Right lobe of liver (tissue), 6 donors: ENCODE results near the gene ATXN10. TPM values are rescaled to one million over a fixed set of nuclear protein-coding genes. Genes with fewer than 3 reads are reported as not detected.

Experiments used
- ATAC-seq, 4 donors: fragments of 200-7000 bp; cut with Tn5 transposase; one replicate each; pipeline ENCODE4 v1.9.1; 2020; ENCODE audit warnings: mild to moderate bottlenecking in 4 of 4, moderate library complexity in 4 of 4
- DNase-seq, 3 donors: peaks; one replicate each; pipeline ENCODE4 v3.0.0-alpha.2; 2020
- H3K27ac ChIP-seq, 3 donors: fragments of 200-600 bp; one replicate each; pipeline ENCODE4 v1.8.0; 2022
- H3K27me3 ChIP-seq, 2 donors: fragments of 200-600 bp; one replicate each; pipeline ENCODE4 v1.8.0; 2022
- H3K36me3 ChIP-seq, 4 donors: fragments of 200-600 bp; sonication (generic) in 1 of 4; one replicate each; pipeline versions ENCODE4 v1.5.1 to v1.8.0; 2017 to 2022; ENCODE audit warnings: control low read depth in 1 of 4
- H3K4me1 ChIP-seq, 4 donors: fragments of 200-600 bp; sonication (generic) in 1 of 4; one replicate each; pipeline versions ENCODE4 v1.5.1 to v1.8.0; 2017 to 2022; ENCODE audit warnings: control low read depth in 1 of 4
- H3K4me3 ChIP-seq, 3 donors: fragments of 200-600 bp; one replicate each; pipeline ENCODE4 v1.8.0; 2022
- H3K9me3 ChIP-seq, 4 donors: fragments of 200-600 bp; sonication (generic) in 1 of 4; one replicate each; pipeline versions ENCODE4 v1.5.1 to v1.8.0; 2017 to 2022; ENCODE audit warnings: control low read depth in 1 of 4
- POLR2A ChIP-seq: fragments of 450-650 bp; IDR thresholded peaks from one replicate; pipeline ENCODE4 v1.6.1; 2017; ENCODE audit warnings: antibody characterized with exemption, mild to moderate bottlenecking
- WGBS: methylation state at CpG from one replicate; pipeline ENCODE4 v1.1.6; 2018; ENCODE audit warnings: low coverage, low lambda C conversion rate; ENCODE audit not compliant: insufficient coverage; ENCODE audit errors: missing lambda C conversion rate; 5-methylcytosine and 5-hydroxymethylcytosine counted together
- intact Hi-C, 2 donors: fragments of 100-400 bp; cut with DNase I; formaldehyde crosslinking; loops; one replicate each; pipeline versions ENCODE4 v1.11.2 to v1.14.1; 2022
- total RNA-seq, 6 experiments: library from RNA; depleted of rRNA in 2 of 6; stranded (reverse); fragments of >200 nt in 2 of 6; fragmentation: NEBNext Ultra II Directional in 3 of 6; extraction: Animal tissue kit (Norgen Biotek cat#: 25700) in 3 of 6; gene quantifications; one replicate each; pipeline versions ENCODE4 v1.1.0 to v1.2.4, GENCODE V29; 2016 to 2023
- TF ChIP-seq, protein P1 (sequence below), 4 donors: fragments of 200-600 bp in 3 of 4; fragments of 450-650 bp in 1 of 4; IDR thresholded peaks; one replicate each; pipeline versions ENCODE4 v1.5.1 to v1.8.0; 2016 to 2022; ENCODE audit warnings: antibody characterized with exemption in 4 of 4, mild to moderate bottlenecking in 2 of 4
- donor health status: DM: no; HTN: yes; CAD: no.
- donor health status: DM: no; HTN: no; CAD: no.
- donor health status: DM: no; HTN: no; CAD: no.
- donor health status: DM: no; HTN: yes; CAD: no.
- donor health status: DM: no; HTN: yes; CAD: no.

The ATXN10 gene
- total RNA-seq, 6 experiments from 2014 or later, result 70.0 to 118 (median 84.3) TPM

DNA sequence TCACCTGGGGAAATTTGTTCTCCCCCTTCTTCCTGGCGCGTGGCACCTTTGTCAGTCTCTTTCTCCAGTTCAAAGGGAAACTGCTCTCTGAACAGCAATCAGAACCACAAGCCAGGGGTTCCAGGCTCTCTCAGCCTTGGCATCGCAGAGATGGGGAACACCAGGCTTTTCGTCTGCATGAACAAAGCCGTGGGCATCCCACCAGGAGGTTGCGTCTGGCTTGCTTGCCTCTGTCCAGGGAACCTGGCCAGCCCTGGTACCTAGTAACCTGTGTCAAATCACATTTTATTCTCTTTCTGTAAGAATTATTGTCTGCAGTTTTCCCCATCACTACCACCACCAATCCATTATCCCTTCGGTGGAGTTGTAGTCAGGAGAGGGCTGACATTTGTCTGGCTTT is 198.4 kb downstream of the ATXN10 start:
- H3K4me3 ChIP-seq, result no peak overlapping the region
- no peak for TF ChIP-seq POLR2A
- TF ChIP-seq, protein P1, sequence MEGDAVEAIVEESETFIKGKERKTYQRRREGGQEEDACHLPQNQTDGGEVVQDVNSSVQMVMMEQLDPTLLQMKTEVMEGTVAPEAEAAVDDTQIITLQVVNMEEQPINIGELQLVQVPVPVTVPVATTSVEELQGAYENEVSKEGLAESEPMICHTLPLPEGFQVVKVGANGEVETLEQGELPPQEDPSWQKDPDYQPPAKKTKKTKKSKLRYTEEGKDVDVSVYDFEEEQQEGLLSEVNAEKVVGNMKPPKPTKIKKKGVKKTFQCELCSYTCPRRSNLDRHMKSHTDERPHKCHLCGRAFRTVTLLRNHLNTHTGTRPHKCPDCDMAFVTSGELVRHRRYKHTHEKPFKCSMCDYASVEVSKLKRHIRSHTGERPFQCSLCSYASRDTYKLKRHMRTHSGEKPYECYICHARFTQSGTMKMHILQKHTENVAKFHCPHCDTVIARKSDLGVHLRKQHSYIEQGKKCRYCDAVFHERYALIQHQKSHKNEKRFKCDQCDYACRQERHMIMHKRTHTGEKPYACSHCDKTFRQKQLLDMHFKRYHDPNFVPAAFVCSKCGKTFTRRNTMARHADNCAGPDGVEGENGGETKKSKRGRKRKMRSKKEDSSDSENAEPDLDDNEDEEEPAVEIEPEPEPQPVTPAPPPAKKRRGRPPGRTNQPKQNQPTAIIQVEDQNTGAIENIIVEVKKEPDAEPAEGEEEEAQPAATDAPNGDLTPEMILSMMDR (IDR thresholded peaks at IDR 0.05), result no peak
- 89% methylated on average over 5 of the region's 7 CpGs for WGBS
- H3K36me3 ChIP-seq, result no peaks in the 10 kb centered on the region
- ATAC-seq, result no peak
- no peak for DNase-seq
- H3K9me3 ChIP-seq, result peaks cover 0 to 4% (median 0%) of the 10 kb centered on the region in 4 donors
- H3K4me1 ChIP-seq, result peaks cover 0 to 14% (median 0%) of the 10 kb centered on the region in 4 donors
- intact Hi-C loops, result no loop called here
- no peaks in the 10 kb centered on the region for H3K27me3 ChIP-seq
- no peak overlapping the region for H3K27ac ChIP-seq

DNA sequence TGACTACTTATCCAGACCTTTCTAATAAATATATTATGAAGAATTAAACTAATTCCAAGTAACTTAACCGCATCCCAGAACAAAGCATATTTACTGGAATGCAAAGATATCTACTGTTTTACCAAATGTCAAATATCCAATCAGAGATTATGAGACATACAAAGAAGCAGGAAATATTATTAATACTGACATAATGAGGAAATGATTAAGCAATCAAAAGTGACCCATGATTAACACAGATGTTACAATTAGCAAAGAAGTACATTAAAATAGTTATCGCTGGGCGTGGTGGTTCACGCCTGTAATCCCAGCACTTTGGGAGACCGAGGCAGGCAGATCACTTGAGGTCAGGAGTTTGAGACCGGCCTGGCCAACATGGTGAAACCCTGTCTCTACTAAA is 200.1 kb downstream of the ATXN10 start:
- Histone ChIP-seq H3K4me3 (no peak overlapping the region), H3K27ac (no peak overlapping the region), H3K9me3 (peaks cover 0 to 4% (median 0%) of the 10 kb centered on the region in 4 donors), H3K36me3 (no peaks in the 10 kb centered on the region), H3K27me3 (no peaks in the 10 kb centered on the region), H3K4me1 (peaks cover 0 to 9% (median 0%) of the 10 kb centered on the region in 4 donors)
- DNase-seq (no peak), ATAC-seq (no peak)
- intact Hi-C loops, result no loop called here
- TF ChIP-seq, protein P1 (IDR thresholded peaks at IDR 0.05), result no peak
- TF ChIP-seq POLR2A, result no peak
- 93% methylated on average over 6 of the region's 6 CpGs for WGBS

- intact Hi-C loops, result no loop called here
- H3K27me3 ChIP-seq, result no peaks in the 10 kb centered on the region
- TF ChIP-seq, protein P1 (IDR thresholded peaks at IDR 0.05), result no peak
- no peak for TF ChIP-seq POLR2A
- DNase-seq (no peak), ATAC-seq (no peak)
- H3K4me1 ChIP-seq, result no peaks in the 10 kb centered on the region
- no peak overlapping the region for H3K27ac ChIP-seq
- 82% methylated on average over 3 of the region's 3 CpGs for WGBS
- H3K9me3 ChIP-seq, result peaks cover 0 to 4% (median 0%) of the 10 kb centered on the region in 4 donors
- H3K36me3 ChIP-seq, result no peaks in the 10 kb centered on the region
- H3K4me3 ChIP-seq, result no peak overlapping the region
These were observed 201.1 kb downstream of the ATXN10 start for GRCh38 chr22:45872659-45873263.

- Histone ChIP-seq H3K4me3 (no peak overlapping the region), H3K4me1 (no peaks in the 10 kb centered on the region), H3K27me3 (no peaks in the 10 kb centered on the region), H3K36me3 (no peaks in the 10 kb centered on the region), H3K9me3 (peaks cover 0 to 4% (median 0%) of the 10 kb centered on the region in 4 donors), H3K27ac (no peak overlapping the region)
- ATAC-seq, result no peak
- no peak for TF ChIP-seq POLR2A
- TF ChIP-seq, protein P1 (IDR thresholded peaks at IDR 0.05), result no peak
- 68% methylated on average over 12 of the region's 26 CpGs for WGBS
- DNase-seq, result peak in 1 of 3 donors; percentile 26
- intact Hi-C loops, result no loop called here
These were observed 204.8 kb downstream of the ATXN10 start for GRCh38 chr22:45876136-45877035.
